ENCODE data around the gene OR5L1. TPM values are rescaled to one million over a fixed set of nuclear protein-coding genes. Genes with fewer than 3 reads are reported as not detected.

Gene OR5L1
- total RNA-seq, result not detected in 2 replicates

GRCh38 chr11:55811067-55811466, at the start of gene OR5L1:
OR5L1 (plus strand) TSS chr11:55811367; CDS start chr11:55811467, 100 bp downstream.

DNA sequence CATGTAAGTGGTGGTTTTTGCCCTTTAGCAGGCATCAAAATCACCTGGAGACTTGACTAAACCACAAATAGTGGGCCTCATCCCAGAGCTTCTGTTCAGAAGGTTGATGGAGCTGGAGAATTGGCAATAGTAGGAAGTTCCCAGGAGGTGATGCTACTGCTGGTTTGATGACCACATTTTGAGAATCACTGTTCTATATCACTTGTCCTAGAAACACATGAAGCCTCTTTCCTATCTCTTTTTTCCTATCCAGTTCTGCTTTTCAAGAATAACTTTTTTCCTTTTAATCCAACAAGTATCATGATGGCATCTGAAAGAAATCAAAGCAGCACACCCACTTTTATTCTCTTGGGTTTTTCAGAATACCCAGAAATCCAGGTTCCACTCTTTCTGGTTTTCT, 38.0 kb upstream of the OR5L1 start, which contains the start of gene OR5D13:
TSS of gene OR5D13 (plus strand) at position 301 of the 400 bp plus-strand sequence. CDS start at position 301, 0 bp downstream.

DNA sequence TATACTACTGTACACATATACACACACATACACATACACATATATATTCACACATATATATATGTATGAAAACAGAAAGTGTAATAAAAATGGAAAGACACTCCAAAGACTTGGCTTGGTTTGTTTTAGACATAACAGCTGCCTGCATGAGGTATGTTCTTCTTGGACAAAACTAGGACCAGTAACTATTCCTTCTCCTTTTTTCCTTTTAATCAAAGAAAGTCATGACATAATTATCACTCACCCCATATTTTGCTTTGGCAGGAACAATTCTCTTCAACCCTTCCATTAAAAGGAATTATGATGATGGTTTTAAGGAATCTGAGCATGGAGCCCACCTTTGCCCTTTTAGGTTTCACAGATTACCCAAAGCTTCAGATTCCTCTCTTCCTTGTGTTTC, 15.9 kb upstream of the OR5L1 start, which contains the start of gene OR5D14:
TSS of gene OR5D14 (plus strand) at position 301 of the 400 bp plus-strand sequence. CDS start at position 301, 0 bp downstream.

DNA sequence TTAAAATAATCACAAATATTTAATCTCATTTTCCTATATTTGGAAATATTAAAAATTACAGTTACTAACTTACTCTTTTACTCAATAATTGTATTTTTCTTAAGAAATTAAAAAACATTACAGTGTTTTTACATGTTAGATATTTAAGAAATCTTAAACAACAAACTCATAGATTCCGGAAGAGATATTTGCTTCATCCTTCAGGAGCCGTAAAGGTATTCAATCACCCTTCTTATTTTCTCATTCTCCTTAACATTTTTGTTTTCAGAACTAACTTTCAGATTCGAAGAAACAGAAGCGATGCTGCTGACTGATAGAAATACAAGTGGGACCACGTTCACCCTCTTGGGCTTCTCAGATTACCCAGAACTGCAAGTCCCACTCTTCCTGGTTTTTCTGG, 8.2 kb downstream of the OR5L1 start, which contains the start of gene OR5D18:
TSS of gene OR5D18 (plus strand) at position 301 of the 400 bp plus-strand sequence. CDS start at position 301, 0 bp downstream.

DNA sequence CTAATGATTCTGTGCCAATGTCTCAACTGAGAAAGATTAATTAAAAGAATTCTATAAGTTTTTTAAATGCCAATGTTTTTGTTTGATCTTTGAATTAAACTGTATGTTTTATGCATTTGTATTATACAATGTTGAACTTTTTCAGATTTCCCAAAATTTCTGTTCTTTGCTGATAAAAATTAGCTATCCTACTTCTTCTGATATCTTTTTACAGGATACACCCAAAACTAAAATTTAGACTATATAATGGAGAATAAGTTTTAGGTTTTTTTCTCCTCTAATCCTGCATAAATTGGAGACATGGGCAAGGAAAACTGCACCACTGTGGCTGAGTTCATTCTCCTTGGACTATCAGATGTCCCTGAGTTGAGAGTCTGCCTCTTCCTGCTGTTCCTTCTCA, 15.8 kb downstream of the OR5L1 start, which contains the start of gene OR5L2:
TSS of gene OR5L2 (plus strand) at position 301 of the 400 bp plus-strand sequence. CDS start at position 301, 0 bp downstream.

DNA sequence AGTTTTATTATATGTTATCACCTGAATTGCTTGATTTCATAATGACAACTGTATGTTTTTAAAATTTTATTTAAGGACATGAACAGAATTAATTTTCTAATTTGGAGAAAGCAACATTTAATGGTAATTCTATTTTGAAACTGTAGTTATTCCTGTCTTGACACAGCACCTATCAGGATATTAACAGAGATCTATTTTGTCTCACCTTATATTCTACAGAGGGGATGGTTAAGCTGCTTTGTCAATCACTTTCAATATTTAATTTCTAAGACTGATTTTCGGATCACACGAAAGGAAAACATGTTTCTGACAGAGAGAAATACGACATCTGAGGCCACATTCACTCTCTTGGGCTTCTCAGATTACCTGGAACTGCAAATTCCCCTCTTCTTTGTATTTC, 27.3 kb downstream of the OR5L1 start, which contains the start of gene OR5D16:
TSS of gene OR5D16 (plus strand) at position 301 of the 400 bp plus-strand sequence. CDS start at position 301, 0 bp downstream.

Other genes with a start within 250 kb of the OR5L1 start
- not detected in 2 replicates for gene OR4C16, start 239.2 kb upstream of the OR5L1 start, total RNA-seq
- not detected in 2 replicates for gene OR4C11, start 203.7 kb upstream of the OR5L1 start, total RNA-seq
- not detected in 2 replicates for gene OR4P4, start 176.3 kb upstream of the OR5L1 start, total RNA-seq
- gene OR4S2, start 163.0 kb upstream of the OR5L1 start, total RNA-seq, result not detected in 2 replicates
- gene OR4C6, start 149.2 kb upstream of the OR5L1 start, total RNA-seq, result not detected in 2 replicates
- gene OR5D13, start 37.9 kb upstream of the OR5L1 start, total RNA-seq, result not detected in 2 replicates
- not detected in 2 replicates for gene OR5D14, start 15.8 kb upstream of the OR5L1 start, total RNA-seq
- not detected in 2 replicates for gene OR5D18, start 8.3 kb downstream of the OR5L1 start, total RNA-seq
- not detected in 2 replicates for gene OR5L2, start 15.9 kb downstream of the OR5L1 start, total RNA-seq
- gene OR5D16, start 27.4 kb downstream of the OR5L1 start, total RNA-seq, result not detected in 2 replicates
- gene TRIM51, start 71.9 kb downstream of the OR5L1 start, total RNA-seq, result not detected in 2 replicates
- not detected in 2 replicates for gene OR5W2, start 103.2 kb downstream of the OR5L1 start, total RNA-seq
- gene OR5I1, start 125.0 kb downstream of the OR5L1 start, total RNA-seq, result not detected in 2 replicates
- gene OR10AG1, start 158.6 kb downstream of the OR5L1 start, total RNA-seq, result not detected in 2 replicates
- not detected in 2 replicates for gene OR5F1, start 183.3 kb downstream of the OR5L1 start, total RNA-seq
- not detected in 2 replicates for gene OR5AS1, start 216.3 kb downstream of the OR5L1 start, total RNA-seq

Data from bladder microvascular endothelial cell (primary cell).